NCI-H1417 treated with DMSO at 0.1 percent for 48 hours (cell line): ENCODE data around the gene CPSF4L.

Experiments used
- DNase-seq: peaks from one replicate; lab custom pipeline; 2025; lab: John Stamatoyannopoulos, UW

The CPSF4L gene

GRCh38 chr17:73203135-73203787 is 58.4 kb downstream of the CPSF4L start:
- DNase-seq, result no peak

- no peak for DNase-seq
Measured at GRCh38 chr17:73201215-73202069, 60.2 kb downstream of the CPSF4L start.

- DNase-seq, result no peak
Measured at GRCh38 chr17:73200476-73200875, 61.2 kb downstream of the CPSF4L start.

GRCh38 chr17:73199751-73200317 is 61.8 kb downstream of the CPSF4L start:
- DNase-seq, result no peak

GRCh38 chr17:73198930-73199260 is 62.8 kb downstream of the CPSF4L start:
- DNase-seq, result no peak
